ENCODE results near the gene MEX3A.

DNA sequence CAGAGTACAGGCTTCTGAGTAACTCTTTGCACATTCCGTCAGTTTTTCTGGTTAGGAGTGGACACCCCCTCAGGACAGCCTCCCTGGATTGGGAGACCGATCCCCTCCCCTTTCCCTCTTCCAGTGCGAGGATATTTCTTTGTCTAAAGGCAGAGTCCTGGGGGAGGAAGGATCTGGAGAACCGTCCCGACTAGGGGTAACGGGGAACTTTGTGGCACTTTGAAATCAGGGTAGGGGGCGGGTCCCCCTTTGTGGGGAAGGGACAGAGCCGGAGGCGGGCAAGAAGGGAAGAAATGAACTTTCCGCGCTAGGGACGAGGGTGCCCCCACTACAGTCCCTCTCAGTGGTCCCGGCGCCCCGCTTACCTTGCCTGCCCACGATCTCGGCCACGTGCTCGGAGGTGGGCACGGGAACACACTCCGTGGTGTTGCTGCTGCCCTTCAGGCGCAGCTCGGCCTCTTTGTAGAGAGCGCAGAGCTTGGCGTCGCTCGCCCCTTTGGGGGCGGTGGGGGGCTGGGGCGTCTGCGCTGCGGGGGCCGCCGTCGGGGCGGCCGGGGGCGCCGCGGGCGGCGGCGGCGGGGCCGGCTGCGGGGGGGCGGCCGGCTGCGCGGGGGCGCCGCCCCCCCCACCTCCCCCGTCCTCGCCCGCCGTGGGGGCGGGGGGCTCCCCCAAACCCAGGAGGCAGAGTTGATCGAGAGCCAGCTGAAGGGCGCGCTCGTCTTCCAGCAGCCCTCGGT is 917 bp downstream of the MEX3A start:
- TF ChIP-seq, protein P1, sequence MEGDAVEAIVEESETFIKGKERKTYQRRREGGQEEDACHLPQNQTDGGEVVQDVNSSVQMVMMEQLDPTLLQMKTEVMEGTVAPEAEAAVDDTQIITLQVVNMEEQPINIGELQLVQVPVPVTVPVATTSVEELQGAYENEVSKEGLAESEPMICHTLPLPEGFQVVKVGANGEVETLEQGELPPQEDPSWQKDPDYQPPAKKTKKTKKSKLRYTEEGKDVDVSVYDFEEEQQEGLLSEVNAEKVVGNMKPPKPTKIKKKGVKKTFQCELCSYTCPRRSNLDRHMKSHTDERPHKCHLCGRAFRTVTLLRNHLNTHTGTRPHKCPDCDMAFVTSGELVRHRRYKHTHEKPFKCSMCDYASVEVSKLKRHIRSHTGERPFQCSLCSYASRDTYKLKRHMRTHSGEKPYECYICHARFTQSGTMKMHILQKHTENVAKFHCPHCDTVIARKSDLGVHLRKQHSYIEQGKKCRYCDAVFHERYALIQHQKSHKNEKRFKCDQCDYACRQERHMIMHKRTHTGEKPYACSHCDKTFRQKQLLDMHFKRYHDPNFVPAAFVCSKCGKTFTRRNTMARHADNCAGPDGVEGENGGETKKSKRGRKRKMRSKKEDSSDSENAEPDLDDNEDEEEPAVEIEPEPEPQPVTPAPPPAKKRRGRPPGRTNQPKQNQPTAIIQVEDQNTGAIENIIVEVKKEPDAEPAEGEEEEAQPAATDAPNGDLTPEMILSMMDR (IDR thresholded peaks at IDR 0.05): no peak
- TF ChIP-seq EP300 (IDR thresholded peaks at IDR 0.05): no peak

Measured in tibial nerve (tissue), 4 donors.